K562 (cell line): ENCODE results near the gene CWC22. TPM values are rescaled to one million over a fixed set of nuclear protein-coding genes. Genes with fewer than 3 reads are reported as not detected.

Experiments used
- ATAC-seq: fragments of 200-7000 bp; cut with Tn5 transposase; 3 replicates; pipeline ENCODE4 v1.9.1; 2020; ENCODE audit warnings: moderate library complexity
- BruUV-seq: library from RNA; stranded (reverse); fragments of 400-500 nt; replicated peaks from 2 replicates; lab custom pipeline; 2021; lab: Mats Ljungman, UMichigan
- CTCF ChIA-PET: fragments of 300-600 bp; formaldehyde crosslinking; extraction: SDS; loops from one replicate; lab custom pipeline; 2021; ENCODE audit warnings: low intra/inter-chr PET ratio; lab: Yijun Ruan, JAX
- POLR2A ChIA-PET: fragments of 300-600, 350-650 bp; sonication (Branson Sonifier 250); formaldehyde crosslinking; extraction: SDS; loops from one replicate; lab custom pipeline; 2021; ENCODE audit warnings: antibody characterized with exemption, inconsistent platforms; lab: Yijun Ruan, JAX
- DNase-seq, 4 experiments: peaks; one replicate each; pipeline versions ENCODE4 v3.0.0 to v3.0.0-alpha.2; 2011 to 2018; ENCODE audit warnings: low spot score in 3 of 4, mixed read lengths in 3 of 4; ENCODE audit errors: extremely low read depth in 1 of 4
- FAIRE-seq: peaks from 2 replicates; lab custom pipeline; 2011; peaks lifted over from hg19 to GRCh38; lab: Jason Lieb, UNC
- H2AFZ ChIP-seq: 2 replicates; pipeline ENCODE4 v1.6.0; 2011; ENCODE audit warnings: low read depth, low read length, control low read depth, inconsistent platforms
- H3K27ac ChIP-seq: fragments of 200-600 bp; 3 replicates; pipeline ENCODE4 v1.8.0; 2011; ENCODE audit warnings: low read depth, mild to moderate bottlenecking, control low read depth, inconsistent platforms, low read length, moderate library complexity, mixed read lengths; ENCODE audit errors: extremely low read depth
- H3K27me3 ChIP-seq, 2 experiments: fragments of 300-600 bp in 1 of 2; 2 replicates in 1 of 2; 3 replicates in 1 of 2; pipeline versions ENCODE4 v1.6.0 to v1.8.0; 2011; ENCODE audit warnings: inconsistent platforms in 2 of 2, low read length in 2 of 2, mild to moderate bottlenecking in 1 of 2, mixed read lengths in 1 of 2, moderate library complexity in 1 of 2; ENCODE audit not compliant: control insufficient read depth in 2 of 2, insufficient read depth in 2 of 2
- H3K36me3 ChIP-seq: fragments of 300-600 bp; 3 replicates; pipeline ENCODE4 v1.8.0; 2011; ENCODE audit warnings: mild to moderate bottlenecking, low read length, inconsistent platforms; ENCODE audit not compliant: control insufficient read depth, insufficient read depth
- H3K4me1 ChIP-seq, 2 experiments: fragments of 200-600 bp in 1 of 2; replicated peaks in 1 of 2; 2 replicates in 1 of 2; 3 replicates in 1 of 2; pipeline versions ENCODE4 v1.5.1 to v1.8.0; 2011; ENCODE audit warnings: inconsistent platforms in 2 of 2, low read length in 2 of 2, mild to moderate bottlenecking in 1 of 2, mixed read lengths in 1 of 2, moderate library complexity in 1 of 2; ENCODE audit not compliant: control insufficient read depth in 2 of 2, insufficient read depth in 2 of 2
- H3K4me2 ChIP-seq: 2 replicates; pipeline ENCODE4 v1.6.1; 2011; ENCODE audit warnings: low read length, control low read depth, inconsistent platforms, mixed read lengths; ENCODE audit not compliant: insufficient read depth
- H3K4me3 ChIP-seq: fragments of 200-600 bp; sonication (generic), shearing (Covaris generic); 2 replicates; pipeline ENCODE4 v1.5.1; 2016; ENCODE audit warnings: control low read depth, inconsistent platforms
- H3K79me2 ChIP-seq: fragments of 200-600 bp; 3 replicates; pipeline ENCODE4 v1.8.0; 2011; ENCODE audit warnings: low read length, inconsistent platforms; ENCODE audit not compliant: control insufficient read depth, insufficient read depth
- H3K9ac ChIP-seq, 2 experiments: 2 replicates each; pipeline versions ENCODE4 v1.6.0 to v1.6.1; 2011; ENCODE audit warnings: low read depth in 2 of 2, low read length in 2 of 2, control low read depth in 1 of 2, inconsistent platforms in 1 of 2, mild to moderate bottlenecking in 1 of 2, mixed read lengths in 1 of 2; ENCODE audit not compliant: insufficient read depth in 1 of 2
- H3K9me1 ChIP-seq: one replicate; pipeline ENCODE4 v1.6.0; 2011; ENCODE audit warnings: inconsistent platforms, mild to moderate bottlenecking, low read length, moderate library complexity; ENCODE audit not compliant: control insufficient read depth, insufficient read depth
- H3K9me3 ChIP-seq: replicated peaks from 2 replicates; pipeline ENCODE4 v1.5.1; 2011; ENCODE audit warnings: low read depth, low read length, inconsistent platforms; ENCODE audit not compliant: control insufficient read depth, insufficient read depth
- H4K20me1 ChIP-seq: replicated peaks from 2 replicates; pipeline ENCODE4 v1.6.1; 2011; ENCODE audit warnings: low read length, inconsistent platforms, mixed read lengths; ENCODE audit not compliant: control insufficient read depth, insufficient read depth
- ATF4 ChIP-seq: fragments of 450-650 bp; formaldehyde crosslinking; IDR thresholded peaks from 2 replicates; pipeline ENCODE4 v1.4.0; 2022; ENCODE audit warnings: mild to moderate bottlenecking, moderate library complexity
- BRD9 ChIP-seq: fragments of 450-650 bp; IDR thresholded peaks from 2 replicates; pipeline ENCODE4 v1.6.1; 2018; ENCODE audit warnings: low read depth; ENCODE audit not compliant: partially characterized antibody
- FOXJ3 ChIP-seq: sonication (generic); formaldehyde crosslinking; IDR thresholded peaks from 2 replicates; pipeline ENCODE4 v1.4.0; 2020; ENCODE audit warnings: mild to moderate bottlenecking, missing genetic modification reagents
- HNRNPL ChIP-seq: fragments of 200-400 bp; formaldehyde crosslinking; IDR thresholded peaks from 2 replicates; pipeline ENCODE4 v1.6.1; 2017; ENCODE audit warnings: low read depth, mild to moderate bottlenecking, low read length
- ILF3 ChIP-seq: fragments of 450-650 bp; IDR thresholded peaks from 2 replicates; pipeline ENCODE4 v1.6.1; 2018; ENCODE audit warnings: antibody characterized with exemption, mild to moderate bottlenecking, moderate library complexity, borderline replicate concordance
- MCM7 ChIP-seq, 2 experiments: fragments of 450-650 bp; IDR thresholded peaks; 2 replicates each; pipeline ENCODE4 v1.6.1; 2016 to 2018
- MYNN ChIP-seq, 2 experiments: sonication (generic); formaldehyde crosslinking in 1 of 2; IDR thresholded peaks; 2 replicates each; pipeline versions ENCODE4 v1.5.0 to v1.6.1; 2016 to 2020; ENCODE audit warnings: antibody characterized with exemption in 1 of 2, missing genetic modification reagents in 1 of 2
- POLR2AphosphoS5 ChIP-seq: IDR thresholded peaks from 2 replicates; pipeline ENCODE4 v1.6.1; 2011; ENCODE audit warnings: mild to moderate bottlenecking, low read depth, low read length, moderate library complexity; ENCODE audit not compliant: control insufficient read depth, insufficient read depth
- PPARD ChIP-seq: fragments of 250-450 bp; sonication (Bioruptor Pico); IDR thresholded peaks from 2 replicates; pipeline ENCODE4 v1.8.0; 2022; ENCODE audit warnings: inconsistent platforms, mild to moderate bottlenecking, moderate library complexity
- RBBP5 ChIP-seq: fragments of 200-600 bp; sonication (generic); IDR thresholded peaks from 2 replicates; pipeline ENCODE4 v1.6.1; 2012; ENCODE audit warnings: borderline replicate concordance, mild to moderate bottlenecking, low read length, control low read depth, inconsistent platforms; ENCODE audit not compliant: insufficient read depth, poor library complexity, severe bottlenecking
- RBM17 ChIP-seq: fragments of 200-400 bp; formaldehyde crosslinking; IDR thresholded peaks from 2 replicates; pipeline ENCODE4 v1.6.1; 2017; ENCODE audit warnings: low read depth, mild to moderate bottlenecking, low read length, borderline replicate concordance
- RBM25 ChIP-seq: fragments of 200-400 bp; formaldehyde crosslinking; IDR thresholded peaks from 2 replicates; pipeline ENCODE4 v1.6.1; 2018; ENCODE audit warnings: low read length, low read depth, moderate library complexity; ENCODE audit not compliant: severe bottlenecking
- U2AF1 ChIP-seq: fragments of 200-400 bp; formaldehyde crosslinking; optimal IDR thresholded peaks from 2 replicates; pipeline ENCODE3; 2017; ENCODE audit warnings: mild to moderate bottlenecking, low read depth, low read length, moderate library complexity
- ZFX ChIP-seq: sonication (generic); formaldehyde crosslinking; IDR thresholded peaks from 2 replicates; pipeline ENCODE4 v1.8.0; 2022; ENCODE audit warnings: mild to moderate bottlenecking, missing genetic modification reagents, moderate library complexity
- ZNF354B ChIP-seq: fragments of 250-450 bp; sonication (Bioruptor Pico); IDR thresholded peaks from 2 replicates; pipeline ENCODE4 v1.4.0; 2020
- ZNF41 ChIP-seq: fragments of 250-450 bp; sonication (Bioruptor Pico); conservative IDR thresholded peaks from 2 replicates; pipeline ENCODE4 v1.4.0; 2020; ENCODE audit warnings: mild to moderate bottlenecking
- ZSCAN29 ChIP-seq: fragments of 450-650 bp; IDR thresholded peaks from 2 replicates; pipeline ENCODE4 v1.6.1; 2017
- WGBS: fragments of 100-300 bp; shearing (Covaris generic); methylation state at CpG from one replicate; pipeline ENCODE4 v1.1.6; 2016; ENCODE audit warnings: low coverage, mixed read lengths; ENCODE audit not compliant: insufficient coverage; ENCODE audit errors: missing lambda C conversion rate; 5-methylcytosine and 5-hydroxymethylcytosine counted together
- in situ Hi-C: fragments of 300-500 bp; cut with MboI; formaldehyde crosslinking; loops from 4 replicates; pipeline ENCODE4 v1.15.0; 2018; ENCODE audit warnings: inconsistent platforms, mixed read lengths
- intact Hi-C: fragments of 100-400 bp; cut with micrococcal nuclease; formaldehyde crosslinking; loops from 2 replicates; pipeline ENCODE4 v1.14.2; 2022
- polyA plus RNA-seq, 8 experiments: library from polyadenylated mRNA; depleted of rRNA in 4 of 8; stranded (reverse) in 5 of 8; unstranded in 3 of 8; fragments of >200 nt; fragmentation: Nextera tagmentation in 2 of 8; fragmentation: Illumina TruSeq in 1 of 8; extraction: Ambion mirVana in 2 of 8; extraction: Trizol in 1 of 8; gene quantifications; 2 replicates each; pipeline versions ENCODE4 v1.2.1 to v1.2.3, GENCODE V29; 2011 to 2014; ENCODE audit warnings: inconsistent platforms in 1 of 8, missing spikeins in 1 of 8
- total RNA-seq, 7 experiments: library from RNA; depleted of rRNA in 6 of 7; stranded (reverse); fragments of >200 nt in 6 of 7; fragmentation: Illumina TruSeq in 2 of 7; extraction: Trizol in 2 of 7; gene quantifications; 2 replicates each; pipeline versions ENCODE4 v1.2.1 to v1.2.3, GENCODE V29; 2011 to 2021; ENCODE audit warnings: low replicate concordance in 1 of 7

The CWC22 gene
- total and polyA plus RNA-seq, 9 of the 15 experiments (the other 6 are each of a cell fraction or from before 2014, with no cell fraction given), result 14.5 to 54.2 (median 36.7) TPM

GRCh38 chr2:180003073-180003472, 4.0 kb downstream of the CWC22 start:
- BruUV-seq, result no TSS peak
- no peak overlapping the region for H3K4me3 ChIP-seq
- H3K79me2 ChIP-seq, result peaks cover 89% of the 10 kb centered on the region
- POLR2A ChIA-PET, result no interaction called here
- H3K9ac ChIP-seq, result no peak overlapping the region
- CTCF ChIA-PET, result no interaction called here
- TF ChIP-seq RBBP5, result no peak
- TF ChIP-seq ZSCAN29, result no peak
- TF ChIP-seq U2AF1, result no peak
- no peak for TF ChIP-seq ZNF354B (CRISPR knock-in tag)
- no peak for TF ChIP-seq POLR2AphosphoS5
- TF ChIP-seq, all 486 proteins: peak for 0
- FAIRE-seq (no peak), ATAC-seq (no peak), DNase-seq (no peak)
- Histone ChIP-seq H4K20me1 (no peaks in the 10 kb centered on the region), H3K36me3 (peaks cover 23% of the 10 kb centered on the region), H3K9me1 (no peaks in the 10 kb centered on the region), H3K27ac (no peak overlapping the region), H2AFZ (no peak overlapping the region), H3K4me1 (peaks cover 0 to 25% of the 10 kb centered on the region in 2 experiments; a peak in 4 of 5 replicates), H3K4me2 (no peak overlapping the region), H3K27me3 (no peaks in the 10 kb centered on the region), H3K9me3 (no peaks in the 10 kb centered on the region; the same call in 1 of the 2 replicates)
- 41% methylated on average over 1 of the region's 1 CpG for WGBS
- intact Hi-C loops (loop anchor here (10.0 kb wide), 2 partner anchors 1528 to 1892 kb away; partner anchors contain the start of genes FKBP7 and ITPRID2), in situ Hi-C loops (no loop called here)

GRCh38 chr2:180002198-180002770, 4.8 kb downstream of the CWC22 start:
- no peak overlapping the region for H2AFZ ChIP-seq
- no peak overlapping the region for H3K9ac ChIP-seq
- H3K36me3 ChIP-seq, result peaks cover 23% of the 10 kb centered on the region
- no peak for DNase-seq
- no peak overlapping the region for H3K4me3 ChIP-seq
- peaks cover 0 to 23% of the 10 kb centered on the region in 2 experiments; a peak in 4 of 5 replicates for H3K4me1 ChIP-seq
- no peak for FAIRE-seq
- POLR2A ChIA-PET, result no interaction called here
- ATAC-seq, result no peak
- in situ Hi-C loops (no loop called here), intact Hi-C loops (loop anchor here (1.0 to 10.0 kb wide), 3 partner anchors 23 to 1893 kb away; partner anchors contain the start of genes FKBP7 and ITPRID2)
- CTCF ChIA-PET, result no interaction called here
- H3K9me1 ChIP-seq, result no peaks in the 10 kb centered on the region
- no peak overlapping the region for H3K4me2 ChIP-seq
- no peak overlapping the region for H3K27ac ChIP-seq
- H4K20me1 ChIP-seq, result no peaks in the 10 kb centered on the region
- peaks cover 97% of the 10 kb centered on the region for H3K79me2 ChIP-seq
- WGBS, result 68% methylated on average over 2 of the region's 2 CpGs
- no peaks in the 10 kb centered on the region for H3K9me3 ChIP-seq
- no TSS peak for BruUV-seq
- no peaks in the 10 kb centered on the region for H3K27me3 ChIP-seq
- TF ChIP-seq MCM7 (IDR thresholded peaks at IDR 0.05) (no peak), HNRNPL (no peak), ATF4 (CRISPR knock-in tag) (no peak), FOXJ3 (CRISPR knock-in tag) (no peak), RBM17 (no peak), BRD9 (no peak), ZNF41 (no peak), ZFX (CRISPR knock-in tag) (no peak), RBM25 (peak; percentile 62), ILF3 (no peak), PPARD (CRISPR knock-in tag) (no peak), MYNN (IDR thresholded peaks at IDR 0.05) (no peak), MYNN (CRISPR knock-in tag; IDR thresholded peaks at IDR 0.05) (no peak)
